NT2/D1 (cell line): ENCODE results near the gene SLC9A7.

Experiments
- YY1 ChIP-seq: IDR thresholded peaks from 2 replicates; pipeline ENCODE4 v1.6.1; 2011; ENCODE audit not compliant: insufficient read length, insufficient read depth
- ZNF274 ChIP-seq: IDR thresholded peaks from 2 replicates; pipeline ENCODE4 v1.6.1; 2011; ENCODE audit warnings: mild to moderate bottlenecking, low read depth, low read length

DNA sequence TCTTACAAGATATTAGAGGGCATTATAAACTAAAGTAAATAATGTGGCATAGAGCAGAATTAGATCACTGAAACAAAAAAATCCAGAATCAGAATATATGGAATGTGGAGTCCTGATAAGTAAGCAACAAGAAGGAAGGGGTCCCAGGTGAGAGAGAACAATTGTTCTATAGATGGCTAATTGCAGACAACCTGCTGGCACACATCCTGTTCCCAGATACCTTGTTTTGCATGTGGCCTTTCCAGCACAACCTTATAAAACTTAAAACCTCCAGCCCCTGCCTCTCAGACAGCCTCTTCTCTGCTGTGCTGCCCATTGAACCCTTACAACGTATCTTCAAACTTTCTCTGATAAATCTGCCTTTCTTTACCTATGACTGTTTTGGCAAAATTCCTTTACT, 209.0 kb downstream of the SLC9A7 start:
- no peak for TF ChIP-seq YY1
- TF ChIP-seq ZNF274, result no peak
